ACC112 (cell line): Measurements from ENCODE around the gene AGAP1.

Source experiments
- H2AFZ ChIP-seq: fragments of 200-600 bp; sonication (generic); one replicate; pipeline ENCODE4 v1.6.0; 2017; ENCODE audit warnings: antibody characterized with exemption, low read length; ENCODE audit not compliant: unreplicated experiment
- H3K27ac ChIP-seq: fragments of 200-600 bp; sonication (generic); 2 replicates; pipeline ENCODE4 v1.5.1; 2014; ENCODE audit warnings: low read depth, mild to moderate bottlenecking, antibody characterized with exemption, low read length, moderate library complexity
- H3K27me3 ChIP-seq: fragments of 200-600 bp; sonication (generic); 2 replicates; pipeline ENCODE4 v1.6.1; 2014; ENCODE audit warnings: mild to moderate bottlenecking, antibody characterized with exemption, low read length, moderate library complexity, mixed read lengths; ENCODE audit not compliant: insufficient read depth
- H3K36me3 ChIP-seq: fragments of 200-600 bp; sonication (generic); 2 replicates; pipeline ENCODE4 v1.6.1; 2016; ENCODE audit warnings: mild to moderate bottlenecking, antibody characterized with exemption, low read length, moderate library complexity, mixed read lengths; ENCODE audit not compliant: insufficient read depth
- H3K4me1 ChIP-seq: fragments of 200-600 bp; sonication (generic); one replicate; pipeline ENCODE4 v1.6.1; 2016; ENCODE audit warnings: low read length, mixed read lengths; ENCODE audit not compliant: insufficient read depth, unreplicated experiment, control insufficient read depth
- H3K4me3 ChIP-seq: fragments of 200-600 bp; sonication (generic); 2 replicates; pipeline ENCODE4 v1.5.1; 2014; ENCODE audit warnings: mild to moderate bottlenecking, low read depth, low read length
- H3K79me2 ChIP-seq: fragments of 200-600 bp; sonication (generic); one replicate; pipeline ENCODE4 v1.6.0; 2016; ENCODE audit warnings: low read length; ENCODE audit not compliant: control insufficient read depth, unreplicated experiment, insufficient read depth

The AGAP1 gene

DNA sequence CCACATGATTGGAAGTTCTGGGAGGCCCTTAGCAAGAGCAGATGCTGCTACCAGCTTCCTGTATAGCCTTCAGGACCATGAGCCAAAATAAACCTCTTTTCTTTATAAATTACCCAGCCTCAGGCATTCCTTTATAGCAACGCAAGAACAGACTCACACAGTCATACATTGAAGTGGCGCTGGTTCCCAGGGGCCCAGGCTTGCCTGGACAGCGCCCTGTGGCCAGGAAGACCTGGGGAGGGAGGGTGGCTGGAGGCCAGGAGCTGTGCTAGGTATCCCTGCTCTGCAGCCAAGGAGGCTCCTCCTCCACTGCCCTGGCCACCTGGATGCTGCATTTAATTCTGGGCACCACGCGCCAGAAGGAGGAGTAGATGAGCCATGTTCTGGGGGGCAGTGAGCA, 98.1 kb downstream of the AGAP1 start:
- H3K4me1 ChIP-seq: no peaks in the 10 kb centered on the region
- H3K36me3 ChIP-seq: no peaks in the 10 kb centered on the region
- no peak overlapping the region for H3K27ac ChIP-seq
- peaks cover 12% of the 10 kb centered on the region for H3K79me2 ChIP-seq
- H3K4me3 ChIP-seq: no peak overlapping the region
- no peaks in the 10 kb centered on the region for H3K27me3 ChIP-seq
- H2AFZ ChIP-seq: no peak overlapping the region

- Histone ChIP-seq H3K4me1 (no peaks in the 10 kb centered on the region), H3K79me2 (peaks cover 13% of the 10 kb centered on the region)
Measured at GRCh38 chr2:235592430-235592829, 98.6 kb downstream of the AGAP1 start.

GRCh38 chr2:235592836-235593235, 99.0 kb downstream of the AGAP1 start:
- Histone ChIP-seq H3K27ac (no peak overlapping the region), H3K27me3 (no peaks in the 10 kb centered on the region), H3K36me3 (no peaks in the 10 kb centered on the region), H3K79me2 (peaks cover 15% of the 10 kb centered on the region), H3K4me1 (no peaks in the 10 kb centered on the region), H2AFZ (no peak overlapping the region), H3K4me3 (no peak overlapping the region)

More at GRCh38 chr2:235592430-235592829, 98.6 kb downstream of the AGAP1 start:
- Histone ChIP-seq H3K36me3 (no peaks in the 10 kb centered on the region), H3K4me3 (no peak overlapping the region), H3K27me3 (no peaks in the 10 kb centered on the region), H2AFZ (no peak overlapping the region), H3K27ac (no peak overlapping the region)

- H3K27me3 ChIP-seq: no peaks in the 10 kb centered on the region
- no peaks in the 10 kb centered on the region for H3K4me1 ChIP-seq
- H3K27ac ChIP-seq: no peak overlapping the region
- no peaks in the 10 kb centered on the region for H3K36me3 ChIP-seq
- no peak overlapping the region for H2AFZ ChIP-seq
- H3K79me2 ChIP-seq: peaks cover 19% of the 10 kb centered on the region
- H3K4me3 ChIP-seq: no peak overlapping the region
Measured at GRCh38 chr2:235594041-235594440, 100.2 kb downstream of the AGAP1 start.

DNA sequence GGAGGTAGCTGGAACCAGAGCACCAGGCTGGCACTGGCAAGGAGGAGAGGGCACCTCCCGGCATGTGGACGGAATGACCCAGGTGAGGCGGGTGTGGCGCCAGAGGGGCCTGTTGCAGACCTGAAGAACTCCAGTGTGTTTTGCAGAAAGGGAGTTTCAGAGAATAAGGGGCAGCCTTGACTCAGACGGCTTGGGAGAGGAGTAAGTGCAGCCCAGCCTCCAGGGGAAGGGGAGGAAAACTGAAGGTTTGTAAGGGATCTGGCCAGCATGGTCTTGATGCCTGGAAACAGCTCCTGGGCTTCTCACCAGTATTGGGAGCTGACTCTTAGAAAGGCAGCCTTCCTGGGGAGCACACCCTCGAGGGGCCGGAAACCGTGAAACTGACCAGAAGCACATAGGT, 101.1 kb downstream of the AGAP1 start:
- Histone ChIP-seq H3K27me3 (no peaks in the 10 kb centered on the region), H3K27ac (no peak overlapping the region), H2AFZ (no peak overlapping the region), H3K4me1 (no peaks in the 10 kb centered on the region), H3K36me3 (no peaks in the 10 kb centered on the region), H3K4me3 (no peak overlapping the region), H3K79me2 (peaks cover 24% of the 10 kb centered on the region)

DNA sequence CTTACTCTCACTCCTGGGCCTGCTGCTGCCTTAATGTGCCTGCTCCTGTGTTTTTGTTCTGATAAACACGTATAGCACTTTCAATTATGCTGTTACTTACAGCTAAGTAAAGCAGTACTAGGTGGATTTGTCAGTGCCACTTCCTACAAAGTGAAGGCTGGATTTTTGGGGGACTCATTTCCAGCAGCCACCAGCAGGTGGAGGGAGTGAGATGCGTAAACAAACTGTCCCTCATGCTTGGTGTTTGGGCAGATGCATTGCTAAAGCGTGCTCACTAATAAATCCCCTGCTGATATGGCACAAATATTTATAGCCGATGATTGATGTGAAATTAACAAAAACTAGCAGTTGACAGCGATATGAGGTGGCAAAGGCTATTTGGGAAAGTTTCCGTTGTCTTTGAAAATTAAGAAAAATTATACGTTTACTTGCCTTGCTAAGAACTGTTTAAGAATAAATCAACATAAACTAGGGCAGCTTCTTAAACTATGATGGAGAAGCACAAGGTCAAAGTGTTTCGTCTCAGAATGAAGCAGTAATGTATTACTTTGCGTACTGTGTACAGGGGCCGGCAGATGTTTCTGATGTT, 101.7 kb downstream of the AGAP1 start:
- peaks cover 24% of the 10 kb centered on the region for H3K79me2 ChIP-seq
- H3K4me1 ChIP-seq: no peaks in the 10 kb centered on the region
- H3K4me3 ChIP-seq: no peak overlapping the region
- H2AFZ ChIP-seq: no peak overlapping the region
- no peak overlapping the region for H3K27ac ChIP-seq
- H3K36me3 ChIP-seq: no peaks in the 10 kb centered on the region
- H3K27me3 ChIP-seq: no peaks in the 10 kb centered on the region

GRCh38 chr2:235596272-235596671, 102.4 kb downstream of the AGAP1 start:
- no peak overlapping the region for H2AFZ ChIP-seq
- H3K4me3 ChIP-seq: no peak overlapping the region
- H3K36me3 ChIP-seq: no peaks in the 10 kb centered on the region
- peaks cover 24% of the 10 kb centered on the region for H3K79me2 ChIP-seq
- H3K27me3 ChIP-seq: no peaks in the 10 kb centered on the region
- no peak overlapping the region for H3K27ac ChIP-seq
- H3K4me1 ChIP-seq: no peaks in the 10 kb centered on the region

GRCh38 chr2:235597081-235597615, 103.3 kb downstream of the AGAP1 start:
- H2AFZ ChIP-seq: no peak overlapping the region
- no peak overlapping the region for H3K27ac ChIP-seq
- H3K79me2 ChIP-seq: peaks cover 25% of the 10 kb centered on the region
- no peaks in the 10 kb centered on the region for H3K27me3 ChIP-seq
- no peak overlapping the region for H3K4me3 ChIP-seq
- no peaks in the 10 kb centered on the region for H3K36me3 ChIP-seq
- H3K4me1 ChIP-seq: no peaks in the 10 kb centered on the region

GRCh38 chr2:235598026-235598425, 104.2 kb downstream of the AGAP1 start:
- H3K36me3 ChIP-seq: no peaks in the 10 kb centered on the region
- no peak overlapping the region for H3K4me3 ChIP-seq
- no peaks in the 10 kb centered on the region for H3K4me1 ChIP-seq
- H3K27ac ChIP-seq: no peak overlapping the region
- no peak overlapping the region for H2AFZ ChIP-seq
- peaks cover 29% of the 10 kb centered on the region for H3K79me2 ChIP-seq
- no peaks in the 10 kb centered on the region for H3K27me3 ChIP-seq

- Histone ChIP-seq H3K4me3 (no peak overlapping the region), H3K79me2 (peaks cover 29% of the 10 kb centered on the region), H3K27me3 (no peaks in the 10 kb centered on the region), H3K36me3 (no peaks in the 10 kb centered on the region), H3K4me1 (no peaks in the 10 kb centered on the region), H2AFZ (no peak overlapping the region), H3K27ac (no peak overlapping the region)
Measured at GRCh38 chr2:235598532-235599531, 105.0 kb downstream of the AGAP1 start.
